Liver (tissue), 9 donors: Measurements from ENCODE around the gene TUBB8. TPM values are rescaled to one million over a fixed set of nuclear protein-coding genes. Genes with fewer than 3 reads are reported as not detected.
"Not testable (repeated sequence)": the region's sequence is repeated elsewhere in the genome, so short reads cannot be mapped to it uniquely, and the experiment has no call there.

Experiments
- DNase-seq: peaks from one replicate; pipeline ENCODE4 v3.0.0-alpha.2; 2017; ENCODE audit warnings: low spot score
- H3K27ac ChIP-seq, 2 donors: one replicate each; pipeline ENCODE4 v1.7.0; 2013; ENCODE audit warnings: inconsistent platforms in 2 of 2, low read length in 2 of 2, control low read depth in 1 of 2, low read depth in 1 of 2, mild to moderate bottlenecking in 1 of 2
- H3K27me3 ChIP-seq, 4 donors: one replicate each; pipeline versions ENCODE4 v1.6.1 to v1.7.0; 2013; ENCODE audit warnings: low read length in 3 of 4, inconsistent platforms in 1 of 4, mild to moderate bottlenecking in 1 of 4, moderate library complexity in 1 of 4; ENCODE audit not compliant: control insufficient read depth in 4 of 4, insufficient read depth in 4 of 4
- H3K36me3 ChIP-seq, 4 donors: one replicate each; pipeline versions ENCODE4 v1.6.1 to v1.7.0; 2013; ENCODE audit warnings: low read length in 3 of 4, mild to moderate bottlenecking in 3 of 4, low read depth in 1 of 4, moderate library complexity in 1 of 4; ENCODE audit not compliant: control insufficient read depth in 4 of 4, insufficient read depth in 3 of 4
- H3K4me1 ChIP-seq, 4 donors: one replicate each; pipeline versions ENCODE4 v1.6.1 to v1.7.0; 2013; ENCODE audit warnings: low read length in 3 of 4, mild to moderate bottlenecking in 3 of 4, moderate library complexity in 1 of 4; ENCODE audit not compliant: control insufficient read depth in 4 of 4, insufficient read depth in 4 of 4
- H3K4me3 ChIP-seq, 3 donors: one replicate each; pipeline versions ENCODE4 v1.6.1 to v1.7.0; 2013; ENCODE audit warnings: low read length in 3 of 3, control low read depth in 1 of 3, low read depth in 1 of 3, mild to moderate bottlenecking in 1 of 3
- H3K9ac ChIP-seq, 2 donors: one replicate each; pipeline ENCODE4 v1.7.0; 2013; ENCODE audit warnings: low read length in 2 of 2, mild to moderate bottlenecking in 2 of 2, moderate library complexity in 2 of 2, control low read depth in 1 of 2, low read depth in 1 of 2
- H3K9me3 ChIP-seq, 4 donors: one replicate each; pipeline versions ENCODE4 v1.6.1 to v1.7.0; 2013; ENCODE audit warnings: low read length in 3 of 4; ENCODE audit not compliant: control insufficient read depth in 4 of 4
- ATF3 ChIP-seq: IDR thresholded peaks from 2 replicates; pipeline ENCODE4 v1.6.1; 2016; ENCODE audit warnings: antibody characterized with exemption
- CTCF ChIP-seq: fragments of 150-350 bp; IDR thresholded peaks from 2 replicates; pipeline ENCODE4 v1.5.1; 2017; ENCODE audit warnings: improper control_type of control experiment, low read depth, low read length; ENCODE audit not compliant: missing input control
- FOXA1 ChIP-seq: IDR thresholded peaks from 2 replicates; pipeline ENCODE4 v1.6.1; 2016; ENCODE audit warnings: antibody characterized with exemption
- FOXA2 ChIP-seq: IDR thresholded peaks from 2 replicates; pipeline ENCODE4 v1.6.1; 2016; ENCODE audit warnings: antibody characterized with exemption
- HNF4A ChIP-seq, 2 donors: conservative IDR thresholded peaks; 2 replicates each; pipeline ENCODE4 v1.6.1; 2016; ENCODE audit warnings: antibody characterized with exemption in 2 of 2, mild to moderate bottlenecking in 2 of 2
- JUND ChIP-seq, 2 donors: IDR thresholded peaks; 2 replicates each; pipeline ENCODE4 v1.6.1; 2016; ENCODE audit warnings: antibody characterized with exemption in 2 of 2
- NR2F2 ChIP-seq: IDR thresholded peaks from 2 replicates; pipeline ENCODE4 v1.6.1; 2016; ENCODE audit warnings: antibody characterized with exemption
- RAD21 ChIP-seq, 2 donors: IDR thresholded peaks; 2 replicates each; pipeline ENCODE4 v1.6.1; 2016; ENCODE audit warnings: antibody characterized with exemption in 2 of 2, mild to moderate bottlenecking in 2 of 2
- RXRA ChIP-seq, 2 donors: IDR thresholded peaks; 2 replicates each; pipeline ENCODE4 v1.6.1; 2017 to 2018; ENCODE audit warnings: antibody characterized with exemption in 2 of 2, mild to moderate bottlenecking in 1 of 2
- SP1 ChIP-seq: IDR thresholded peaks from 2 replicates; pipeline ENCODE4 v1.6.1; 2018; ENCODE audit warnings: antibody characterized with exemption, mild to moderate bottlenecking
- TAF1 ChIP-seq: conservative IDR thresholded peaks from 2 replicates; pipeline ENCODE4 v1.6.1; 2016; ENCODE audit warnings: antibody characterized with exemption, mild to moderate bottlenecking
- YY1 ChIP-seq: IDR thresholded peaks from 2 replicates; pipeline ENCODE4 v1.6.1; 2016; ENCODE audit warnings: antibody characterized with exemption, mild to moderate bottlenecking
- ZBTB33 ChIP-seq: IDR thresholded peaks from 2 replicates; pipeline ENCODE4 v1.6.1; 2016; ENCODE audit warnings: antibody characterized with exemption
- whole genome bisulfite sequencing: extraction: QIAGEN DNeasy Blood & Tissue Kit; methylation state at CpG from one replicate; pipeline ENCODE4 v1.1.7; 2013; 5-methylcytosine and 5-hydroxymethylcytosine counted together
- polyA plus RNA-seq, 2 donors: library from polyadenylated mRNA; stranded (reverse) in 1 of 2; unstranded in 1 of 2; fragments of 200-250 nt in 1 of 2; fragments of >200 nt in 1 of 2; fragmentation: Nextera tagmentation in 1 of 2; extraction: Ambion mirVana in 1 of 2; gene quantifications; one replicate each; pipeline versions ENCODE4 v1.2.1 to v1.2.3, GENCODE V29; 2013 to 2015
- total RNA-seq, 2 donors: library from RNA; depleted of rRNA; stranded (reverse); fragments of >200 nt; gene quantifications; one replicate each; pipeline ENCODE4 v1.2.3, GENCODE V29; 2014
- TF ChIP-seq, protein P1 (sequence below): IDR thresholded peaks from 2 replicates; pipeline ENCODE4 v1.6.1; 2016; ENCODE audit warnings: antibody characterized with exemption
- donor health status: healthy.
- donor health status: healthy.
- donor health status: healthy.
- donor health status: healthy.
- donor health status: healthy.

The TUBB8 gene
- total and polyA plus RNA-seq, 4 donors, result not detected

- Histone ChIP-seq H3K36me3 (no peaks in the 10 kb centered on the region), H3K9ac (no peak overlapping the region), H3K4me3 (no peak overlapping the region), H3K9me3 (no peaks in the 10 kb centered on the region), H3K27ac (no peak overlapping the region), H3K27me3 (no peaks in the 10 kb centered on the region), H3K4me1 (peaks cover 0 to 5% (median 0%) of the 10 kb centered on the region in 4 donors)
- DNase-seq, result no peak
- no peak for TF ChIP-seq FOXA2
- TF ChIP-seq CTCF, result no peak
- TF ChIP-seq HNF4A (conservative IDR thresholded peaks at IDR 0.05), result no peak
- TF ChIP-seq NR2F2, result no peak
- no peak for TF ChIP-seq JUND (IDR thresholded peaks at IDR 0.05)
- no peak for TF ChIP-seq TAF1
- TF ChIP-seq ZBTB33, result no peak
- no peak for TF ChIP-seq ATF3
- 75% methylated on average over 4 of the region's 4 CpGs for WGBS
Observed at GRCh38 chr10:79532-80215, 30.6 kb upstream of the TUBB8 start.

DNA sequence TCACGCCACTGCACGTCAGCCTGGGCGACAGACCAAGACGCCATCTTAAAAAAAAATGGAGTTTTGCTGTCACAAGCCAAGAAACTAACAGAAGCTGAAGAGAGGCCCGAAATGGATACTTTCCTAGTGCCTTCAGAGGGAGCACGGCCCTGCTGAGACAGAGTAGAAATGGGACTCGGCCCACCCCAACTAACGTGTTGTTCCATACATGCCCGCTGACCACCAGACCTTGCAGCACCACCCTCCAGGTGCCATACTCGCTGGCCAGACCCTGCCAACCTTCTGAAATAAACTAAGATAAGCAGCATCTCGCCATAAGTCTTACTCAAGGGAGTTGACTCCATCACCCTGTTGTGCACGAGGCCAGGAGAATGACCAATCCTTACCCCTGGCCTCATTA is 29.5 kb upstream of the TUBB8 start:
- no peak for TF ChIP-seq RAD21 (IDR thresholded peaks at IDR 0.05)
- TF ChIP-seq FOXA1, result no peak
- no peak for TF ChIP-seq SP1
- TF ChIP-seq TAF1, result no peak
- no peak for TF ChIP-seq CTCF
- TF ChIP-seq RXRA (IDR thresholded peaks at IDR 0.05), result no peak
- no peak for TF ChIP-seq ATF3
- TF ChIP-seq YY1, result no peak
- no peak for TF ChIP-seq ZBTB33
- TF ChIP-seq, protein P1, sequence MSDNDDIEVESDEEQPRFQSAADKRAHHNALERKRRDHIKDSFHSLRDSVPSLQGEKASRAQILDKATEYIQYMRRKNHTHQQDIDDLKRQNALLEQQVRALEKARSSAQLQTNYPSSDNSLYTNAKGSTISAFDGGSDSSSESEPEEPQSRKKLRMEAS, result no peak
- Histone ChIP-seq H3K27me3 (no peaks in the 10 kb centered on the region), H3K27ac (no peak overlapping the region), H3K9ac (no peak overlapping the region), H3K36me3 (no peaks in the 10 kb centered on the region), H3K4me1 (peaks cover 0 to 5% (median 2%) of the 10 kb centered on the region in 4 donors), H3K4me3 (no peak overlapping the region), H3K9me3 (no peaks in the 10 kb centered on the region)
- DNase-seq, result no peak
- 93% methylated on average over 12 of the region's 12 CpGs for whole genome bisulfite sequencing

GRCh38 chr10:74266-74621 is 25.1 kb upstream of the TUBB8 start:
- not testable (repeated sequence) for H3K9me3 ChIP-seq, H3K27me3 ChIP-seq, DNase-seq, H3K4me1 ChIP-seq, H3K9ac ChIP-seq, H3K4me3 ChIP-seq, H3K36me3 ChIP-seq, H3K27ac ChIP-seq
- 35% methylated on average over 17 of the region's 17 CpGs for WGBS
